ENCODE data around the gene TTC3.

Gene TTC3

GRCh38 chr21:37146320-37147235 lies 73.5 kb downstream of the TTC3 start:
- H3F3A ChIP-seq (ENCODE audit: low read depth): no peaks in the 10 kb centered on the region
- no peak overlapping the region for H3K4me2 ChIP-seq (ENCODE audit: low read depth, low read length, poor library complexity, severe bottlenecking)
- H3K79me2 ChIP-seq (ENCODE audit: insufficient read depth, low read length): no peaks in the 10 kb centered on the region
- H3K9ac ChIP-seq (ENCODE audit: low read depth, low read length, poor library complexity, severe bottlenecking): no peak overlapping the region
- no peaks in the 10 kb centered on the region for H3K4me1 ChIP-seq (ENCODE audit: insufficient read depth, low read length, poor library complexity, severe bottlenecking)
- no peak overlapping the region for H3K4me3 ChIP-seq (ENCODE audit: low read length, poor library complexity, severe bottlenecking)
- H3K9me2 ChIP-seq (replicated peaks; ENCODE audit: low read depth, low read length): no peaks in the 10 kb centered on the region
- peaks cover 58% of the 10 kb centered on the region; the same call in 1 of the 2 replicates for H3K36me3 ChIP-seq (ENCODE audit: insufficient read depth, low read length)
- H3K9me3 ChIP-seq (ENCODE audit: insufficient read depth, low read depth, low read length): no peaks in the 10 kb centered on the region
- H2AFZ ChIP-seq (ENCODE audit: low read length): no peak overlapping the region
- TF ChIP-seq, protein P1, sequence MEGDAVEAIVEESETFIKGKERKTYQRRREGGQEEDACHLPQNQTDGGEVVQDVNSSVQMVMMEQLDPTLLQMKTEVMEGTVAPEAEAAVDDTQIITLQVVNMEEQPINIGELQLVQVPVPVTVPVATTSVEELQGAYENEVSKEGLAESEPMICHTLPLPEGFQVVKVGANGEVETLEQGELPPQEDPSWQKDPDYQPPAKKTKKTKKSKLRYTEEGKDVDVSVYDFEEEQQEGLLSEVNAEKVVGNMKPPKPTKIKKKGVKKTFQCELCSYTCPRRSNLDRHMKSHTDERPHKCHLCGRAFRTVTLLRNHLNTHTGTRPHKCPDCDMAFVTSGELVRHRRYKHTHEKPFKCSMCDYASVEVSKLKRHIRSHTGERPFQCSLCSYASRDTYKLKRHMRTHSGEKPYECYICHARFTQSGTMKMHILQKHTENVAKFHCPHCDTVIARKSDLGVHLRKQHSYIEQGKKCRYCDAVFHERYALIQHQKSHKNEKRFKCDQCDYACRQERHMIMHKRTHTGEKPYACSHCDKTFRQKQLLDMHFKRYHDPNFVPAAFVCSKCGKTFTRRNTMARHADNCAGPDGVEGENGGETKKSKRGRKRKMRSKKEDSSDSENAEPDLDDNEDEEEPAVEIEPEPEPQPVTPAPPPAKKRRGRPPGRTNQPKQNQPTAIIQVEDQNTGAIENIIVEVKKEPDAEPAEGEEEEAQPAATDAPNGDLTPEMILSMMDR (conservative IDR thresholded peaks at IDR 0.05; ENCODE audit: low read length): no peak
- no peak for TF ChIP-seq EZH2phosphoT487 (IDR thresholded peaks at IDR 0.05; ENCODE audit: borderline replicate concordance)
- no peaks in the 10 kb centered on the region for H3K27me3 ChIP-seq (ENCODE audit: insufficient read depth, low read length, poor library complexity, severe bottlenecking)
- no peaks in the 10 kb centered on the region for H4K20me1 ChIP-seq (ENCODE audit: insufficient read depth, low read length, poor library complexity, severe bottlenecking)

DNA sequence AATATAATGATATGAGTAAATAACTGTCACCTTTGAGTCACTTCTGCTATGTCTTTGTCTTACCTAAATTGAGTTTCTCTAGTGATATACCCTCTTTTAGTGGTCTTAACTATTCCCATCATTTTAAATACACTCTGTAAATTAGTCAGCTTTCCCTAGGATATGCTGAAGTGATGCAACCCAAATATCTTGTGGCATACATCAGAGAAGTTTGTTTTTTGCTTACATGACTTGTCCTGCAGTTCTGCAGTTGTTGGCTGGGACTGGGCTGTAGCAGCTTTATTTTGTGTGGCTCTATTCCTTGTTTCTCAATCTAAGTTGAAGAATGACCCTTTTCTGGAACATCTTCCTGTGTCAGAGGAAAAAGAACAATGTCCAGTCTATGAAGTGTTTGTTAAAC lies 76.4 kb downstream of the TTC3 start:
- no peak for TF ChIP-seq EZH2phosphoT487 (IDR thresholded peaks at IDR 0.05; ENCODE audit: borderline replicate concordance)
- TF ChIP-seq, protein P1 (conservative IDR thresholded peaks at IDR 0.05; ENCODE audit: low read length): no peak
- Histone ChIP-seq H3F3A (ENCODE audit: low read depth) (no peaks in the 10 kb centered on the region), H3K9ac (ENCODE audit: low read depth, low read length, poor library complexity, severe bottlenecking) (no peak overlapping the region), H3K9me3 (ENCODE audit: insufficient read depth, low read depth, low read length) (no peaks in the 10 kb centered on the region), H3K27me3 (ENCODE audit: insufficient read depth, low read length, poor library complexity, severe bottlenecking) (no peaks in the 10 kb centered on the region), H3K79me2 (ENCODE audit: insufficient read depth, low read length) (no peaks in the 10 kb centered on the region), H3K36me3 (ENCODE audit: insufficient read depth, low read length) (peaks cover 79% of the 10 kb centered on the region), H3K4me1 (ENCODE audit: insufficient read depth, low read length, poor library complexity, severe bottlenecking) (no peaks in the 10 kb centered on the region), H4K20me1 (ENCODE audit: insufficient read depth, low read length, poor library complexity, severe bottlenecking) (no peaks in the 10 kb centered on the region), H3K4me3 (ENCODE audit: low read length, poor library complexity, severe bottlenecking) (no peak overlapping the region), H3K4me2 (ENCODE audit: low read depth, low read length, poor library complexity, severe bottlenecking) (no peak overlapping the region), H2AFZ (ENCODE audit: low read length) (no peak overlapping the region), H3K9me2 (replicated peaks; ENCODE audit: low read depth, low read length) (no peaks in the 10 kb centered on the region)

DNA sequence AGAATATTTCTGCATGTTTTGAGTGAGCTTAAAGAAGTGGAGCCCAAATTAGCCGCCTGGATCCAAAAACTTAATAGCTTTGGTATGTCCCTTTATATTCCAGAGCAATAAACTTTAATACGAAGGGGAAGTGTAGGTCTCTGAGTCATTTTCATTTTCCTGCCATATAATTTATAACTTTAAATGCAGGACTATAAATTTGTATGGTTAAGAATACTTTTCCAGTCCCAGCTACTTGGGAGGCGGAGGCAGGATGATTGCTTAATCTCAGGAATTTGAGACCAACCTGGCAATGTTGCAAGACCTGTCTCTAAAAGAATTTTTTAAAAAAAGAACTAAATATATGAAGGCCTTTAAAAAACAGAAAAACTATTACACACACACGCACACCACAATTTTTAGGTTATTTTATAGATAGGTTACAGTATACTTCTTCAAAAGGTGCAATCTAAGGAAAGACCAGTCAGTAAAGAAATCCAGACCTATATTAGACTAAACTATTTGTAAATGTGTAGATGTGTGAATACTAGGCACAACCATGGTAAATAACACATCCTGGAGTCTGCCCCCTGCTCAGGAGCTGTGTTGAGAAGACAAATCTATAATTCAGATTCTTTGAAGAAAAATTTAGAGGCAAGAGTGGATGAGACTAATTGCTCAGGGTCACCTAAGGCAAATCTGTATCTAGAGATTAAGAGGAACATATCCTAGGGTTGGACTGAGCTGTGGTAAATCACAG lies 80.3 kb downstream of the TTC3 start:
- Histone ChIP-seq H3F3A (ENCODE audit: low read depth) (no peaks in the 10 kb centered on the region), H3K9ac (ENCODE audit: low read depth, low read length, poor library complexity, severe bottlenecking) (no peak overlapping the region), H3K4me1 (ENCODE audit: insufficient read depth, low read length, poor library complexity, severe bottlenecking) (no peaks in the 10 kb centered on the region), H3K36me3 (ENCODE audit: insufficient read depth, low read length) (peaks cover 80% of the 10 kb centered on the region), H4K20me1 (ENCODE audit: insufficient read depth, low read length, poor library complexity, severe bottlenecking) (no peaks in the 10 kb centered on the region), H3K27me3 (ENCODE audit: insufficient read depth, low read length, poor library complexity, severe bottlenecking) (no peaks in the 10 kb centered on the region), H3K9me3 (ENCODE audit: insufficient read depth, low read depth, low read length) (no peaks in the 10 kb centered on the region), H3K79me2 (ENCODE audit: insufficient read depth, low read length) (no peaks in the 10 kb centered on the region), H3K4me2 (ENCODE audit: low read depth, low read length, poor library complexity, severe bottlenecking) (no peak overlapping the region), H3K9me2 (replicated peaks; ENCODE audit: low read depth, low read length) (no peaks in the 10 kb centered on the region), H3K4me3 (ENCODE audit: low read length, poor library complexity, severe bottlenecking) (no peak overlapping the region), H2AFZ (ENCODE audit: low read length) (no peak overlapping the region)
- TF ChIP-seq, protein P1 (conservative IDR thresholded peaks at IDR 0.05; ENCODE audit: low read length): no peak
